Measurements from ENCODE around the gene LRWD1.
"Not testable (repeated sequence)": the region's sequence is repeated elsewhere in the genome, so short reads cannot be mapped to it uniquely, and the experiment has no call there.

LRWD1 gene

GRCh38 chr7:102469972-102470825, 5.4 kb downstream of the LRWD1 start:
- H3K36me3 ChIP-seq (ENCODE audit: insufficient read depth, low read length), result peaks cover 31% of the 10 kb centered on the region
- WGBS, result 88% methylated on average over 16 of the region's 20 CpGs
- no peaks in the 10 kb centered on the region for H3K9me3 ChIP-seq (ENCODE audit: insufficient read depth, low read depth, low read length)
- no peak overlapping the region for H3K27ac ChIP-seq (ENCODE audit: low read depth, low read length)
- no peak overlapping the region for H3K4me3 ChIP-seq (ENCODE audit: low read length)
- H3K4me1 ChIP-seq (ENCODE audit: insufficient read depth, low read length), result no peaks in the 10 kb centered on the region
- no peak overlapping the region for H3K9ac ChIP-seq (ENCODE audit: low read depth, low read length)
- no peaks in the 10 kb centered on the region for H3K27me3 ChIP-seq (ENCODE audit: insufficient read depth, low read length)

- WGBS, result 91% methylated on average over 6 of the region's 6 CpGs
- Histone ChIP-seq H3K27ac (ENCODE audit: low read depth, low read length) (no peak overlapping the region), H3K4me1 (ENCODE audit: insufficient read depth, low read length) (no peaks in the 10 kb centered on the region), H3K9ac (ENCODE audit: low read depth, low read length) (no peak overlapping the region), H3K36me3 (ENCODE audit: insufficient read depth, low read length) (peaks cover 31% of the 10 kb centered on the region), H3K4me3 (ENCODE audit: low read length) (no peak overlapping the region), H3K9me3 (ENCODE audit: insufficient read depth, low read depth, low read length) (no peaks in the 10 kb centered on the region), H3K27me3 (ENCODE audit: insufficient read depth, low read length) (no peaks in the 10 kb centered on the region)
Observed at GRCh38 chr7:102471791-102472125, 7.0 kb downstream of the LRWD1 start.

GRCh38 chr7:102472126-102473041, 7.6 kb downstream of the LRWD1 start:
- Histone ChIP-seq H3K36me3 (ENCODE audit: insufficient read depth, low read length) (peaks cover 28% of the 10 kb centered on the region), H3K27ac (ENCODE audit: low read depth, low read length) (no peak overlapping the region), H3K4me3 (ENCODE audit: low read length) (no peak overlapping the region), H3K4me1 (ENCODE audit: insufficient read depth, low read length) (no peaks in the 10 kb centered on the region), H3K27me3 (ENCODE audit: insufficient read depth, low read length) (no peaks in the 10 kb centered on the region), H3K9ac (ENCODE audit: low read depth, low read length) (no peak overlapping the region), H3K9me3 (ENCODE audit: insufficient read depth, low read depth, low read length) (no peaks in the 10 kb centered on the region)
- 92% methylated on average over 31 of the region's 31 CpGs for WGBS

- Histone ChIP-seq H3K9ac (ENCODE audit: low read depth, low read length) (no peak overlapping the region), H3K27ac (ENCODE audit: low read depth, low read length) (no peak overlapping the region), H3K4me3 (ENCODE audit: low read length) (no peak overlapping the region), H3K4me1 (ENCODE audit: insufficient read depth, low read length) (no peaks in the 10 kb centered on the region), H3K36me3 (ENCODE audit: insufficient read depth, low read length) (peaks cover 25% of the 10 kb centered on the region), H3K27me3 (ENCODE audit: insufficient read depth, low read length) (no peaks in the 10 kb centered on the region), H3K9me3 (ENCODE audit: insufficient read depth, low read depth, low read length) (no peaks in the 10 kb centered on the region)
- WGBS, result 93% methylated on average over 22 of the region's 23 CpGs
Observed at GRCh38 chr7:102473271-102473991, 8.6 kb downstream of the LRWD1 start.

- H3K9ac ChIP-seq (ENCODE audit: low read depth, low read length); H3K9me3 ChIP-seq (ENCODE audit: insufficient read depth, low read depth, low read length); H3K4me1 ChIP-seq (ENCODE audit: insufficient read depth, low read length); H3K4me3 ChIP-seq (ENCODE audit: low read length); H3K27me3 ChIP-seq (ENCODE audit: insufficient read depth, low read length); H3K27ac ChIP-seq (ENCODE audit: low read depth, low read length): not testable (repeated sequence)
- 98% methylated on average over 5 of the region's 14 CpGs for WGBS
- peaks cover 25% of the 10 kb centered on the region for H3K36me3 ChIP-seq (ENCODE audit: insufficient read depth, low read length)
Observed at GRCh38 chr7:102474116-102474515, 9.3 kb downstream of the LRWD1 start.

- not testable (repeated sequence) for H3K4me1 ChIP-seq (ENCODE audit: insufficient read depth, low read length); H3K27ac ChIP-seq (ENCODE audit: low read depth, low read length); H3K9ac ChIP-seq (ENCODE audit: low read depth, low read length); H3K27me3 ChIP-seq (ENCODE audit: insufficient read depth, low read length); H3K4me3 ChIP-seq (ENCODE audit: low read length); H3K9me3 ChIP-seq (ENCODE audit: insufficient read depth, low read depth, low read length)
- WGBS, result 89% methylated on average over 5 of the region's 19 CpGs
- H3K36me3 ChIP-seq (ENCODE audit: insufficient read depth, low read length), result peaks cover 22% of the 10 kb centered on the region
Observed at GRCh38 chr7:102474736-102475435, 10.1 kb downstream of the LRWD1 start.

GRCh38 chr7:102478314-102479208, 13.8 kb downstream of the LRWD1 start, which contains the start of gene POLR2J:
Gene POLR2J, minus strand, starts transcription at chr7:102478922. Its CDS starts 62 bp downstream, at chr7:102478860.
- H3K36me3 ChIP-seq (ENCODE audit: insufficient read depth, low read length); H3K27me3 ChIP-seq (ENCODE audit: insufficient read depth, low read length); H3K27ac ChIP-seq (ENCODE audit: low read depth, low read length); H3K9me3 ChIP-seq (ENCODE audit: insufficient read depth, low read depth, low read length); H3K4me1 ChIP-seq (ENCODE audit: insufficient read depth, low read length); H3K9ac ChIP-seq (ENCODE audit: low read depth, low read length): not testable (repeated sequence)
- peak within 1 kb of the TSS; percentile 45 for H3K4me3 ChIP-seq (ENCODE audit: low read length)
- 0% methylated on average over 31 of the region's 72 CpGs for WGBS

GRCh38 chr7:102479209-102479584, 14.4 kb downstream of the LRWD1 start:
- not testable (repeated sequence) for H3K4me1 ChIP-seq (ENCODE audit: insufficient read depth, low read length); H3K9ac ChIP-seq (ENCODE audit: low read depth, low read length); H3K27ac ChIP-seq (ENCODE audit: low read depth, low read length); H3K9me3 ChIP-seq (ENCODE audit: insufficient read depth, low read depth, low read length); H3K27me3 ChIP-seq (ENCODE audit: insufficient read depth, low read length); H3K36me3 ChIP-seq (ENCODE audit: insufficient read depth, low read length)
- H3K4me3 ChIP-seq (ENCODE audit: low read length), result peak overlapping the region; percentile 33; the same call in 1 of the 2 replicates
- WGBS, result no CpG with 5 or more reads among the region's 10 CpGs

GRCh38 chr7:102479982-102480637, 15.3 kb downstream of the LRWD1 start:
- H3K4me1 ChIP-seq (ENCODE audit: insufficient read depth, low read length); H3K27me3 ChIP-seq (ENCODE audit: insufficient read depth, low read length); H3K9ac ChIP-seq (ENCODE audit: low read depth, low read length); H3K4me3 ChIP-seq (ENCODE audit: low read length); H3K27ac ChIP-seq (ENCODE audit: low read depth, low read length); H3K9me3 ChIP-seq (ENCODE audit: insufficient read depth, low read depth, low read length); H3K36me3 ChIP-seq (ENCODE audit: insufficient read depth, low read length): not testable (repeated sequence)
- 4% methylated on average over 7 of the region's 11 CpGs for WGBS

- not testable (repeated sequence) for H3K9me3 ChIP-seq (ENCODE audit: insufficient read depth, low read depth, low read length); H3K4me1 ChIP-seq (ENCODE audit: insufficient read depth, low read length); H3K27ac ChIP-seq (ENCODE audit: low read depth, low read length); H3K36me3 ChIP-seq (ENCODE audit: insufficient read depth, low read length); H3K9ac ChIP-seq (ENCODE audit: low read depth, low read length); H3K4me3 ChIP-seq (ENCODE audit: low read length); H3K27me3 ChIP-seq (ENCODE audit: insufficient read depth, low read length)
- WGBS, result no CpG with 5 or more reads among the region's 10 CpGs
Observed at GRCh38 chr7:102481962-102482361, 17.2 kb downstream of the LRWD1 start.

Data from HUES64 (cell line).